KOPT-K1 (cell line): ENCODE data around the gene GMDS.

Experiments used
- H3K27ac ChIP-seq: fragments of 200-600 bp; sonication (generic); 2 replicates; pipeline ENCODE4 v1.5.1; 2016; ENCODE audit warnings: antibody characterized with exemption, mild to moderate bottlenecking, low read depth, low read length; ENCODE audit not compliant: poor library complexity, severe bottlenecking
- H3K36me3 ChIP-seq: fragments of 200-600 bp; sonication (generic); 2 replicates; pipeline ENCODE4 v1.5.1; 2017; ENCODE audit warnings: antibody characterized with exemption, mild to moderate bottlenecking, low read length, moderate library complexity; ENCODE audit not compliant: insufficient read depth
- H3K9me3 ChIP-seq: fragments of 200-600 bp; sonication (generic); 2 replicates; pipeline ENCODE4 v1.5.1; 2017; ENCODE audit warnings: antibody characterized with exemption, low read length, mild to moderate bottlenecking; ENCODE audit not compliant: insufficient read depth, poor library complexity, severe bottlenecking

Gene GMDS

GRCh38 chr6:1832844-1833787, 412.3 kb downstream of the GMDS start:
- Histone ChIP-seq H3K9me3 (peaks cover 14% of the 10 kb centered on the region), H3K36me3 (no peaks in the 10 kb centered on the region), H3K27ac (no peak overlapping the region)

GRCh38 chr6:1832358-1832757, 413.0 kb downstream of the GMDS start:
- Histone ChIP-seq H3K9me3 (peaks cover 22% of the 10 kb centered on the region), H3K27ac (no peak overlapping the region), H3K36me3 (no peaks in the 10 kb centered on the region)

DNA sequence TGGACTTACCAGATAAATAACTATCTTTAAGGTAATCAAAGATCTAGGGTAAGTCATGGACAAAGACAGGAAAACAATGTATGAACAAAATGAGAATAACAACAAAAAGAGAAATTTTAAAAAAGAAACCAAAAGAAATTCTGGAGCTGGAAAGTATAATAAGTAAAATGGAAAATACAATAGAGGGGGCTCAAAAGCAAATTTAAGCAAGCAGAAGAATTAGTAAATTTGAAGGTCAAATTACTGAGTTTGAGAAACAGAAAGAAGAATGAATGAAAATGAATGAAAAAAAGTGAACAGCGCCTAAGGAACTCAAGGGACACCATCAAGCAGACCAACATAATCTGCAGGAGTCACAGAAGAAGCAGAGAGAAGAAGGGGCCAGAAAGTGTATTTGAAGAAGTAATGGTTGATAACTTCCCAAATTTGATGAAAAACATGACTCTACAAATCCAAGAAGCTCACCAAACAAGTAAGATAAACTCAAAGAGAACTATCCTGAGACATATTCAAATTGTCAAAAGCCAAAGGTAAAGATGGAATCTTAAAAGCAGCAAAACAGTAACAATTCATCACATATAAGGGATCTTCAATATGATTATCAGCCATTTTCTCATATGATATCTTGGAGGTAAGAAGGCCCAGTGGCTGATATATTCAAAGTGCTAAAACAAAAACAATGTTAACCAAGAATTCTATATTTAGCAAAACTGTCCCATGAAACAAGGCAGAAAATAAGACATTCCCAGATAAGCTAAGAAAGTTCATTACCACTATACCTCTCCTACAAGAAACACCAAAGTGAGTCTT, 417.2 kb downstream of the GMDS start:
- peaks cover 23% of the 10 kb centered on the region for H3K9me3 ChIP-seq
- no peak overlapping the region for H3K27ac ChIP-seq
- no peaks in the 10 kb centered on the region for H3K36me3 ChIP-seq

DNA sequence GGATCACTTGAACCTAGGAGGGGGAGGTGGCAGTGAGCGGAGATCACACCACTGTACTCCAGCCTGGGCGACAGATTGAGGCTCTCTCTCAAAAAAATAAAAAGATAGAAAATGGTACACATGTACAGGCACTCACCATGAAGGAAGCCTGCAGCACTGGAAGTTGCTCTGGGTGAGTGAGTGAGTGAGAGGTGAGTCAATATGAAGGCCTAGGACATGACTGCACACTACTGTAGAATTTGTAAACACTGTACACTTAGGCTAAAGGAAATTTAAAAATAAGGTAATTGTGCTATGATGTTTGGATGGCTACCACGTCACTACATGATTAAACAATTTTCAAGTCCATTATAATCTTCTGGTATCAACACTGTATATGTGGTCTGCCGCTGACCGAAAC, 419.5 kb downstream of the GMDS start:
- H3K36me3 ChIP-seq = no peaks in the 10 kb centered on the region
- no peak overlapping the region for H3K27ac ChIP-seq
- H3K9me3 ChIP-seq = peaks cover 23% of the 10 kb centered on the region

DNA sequence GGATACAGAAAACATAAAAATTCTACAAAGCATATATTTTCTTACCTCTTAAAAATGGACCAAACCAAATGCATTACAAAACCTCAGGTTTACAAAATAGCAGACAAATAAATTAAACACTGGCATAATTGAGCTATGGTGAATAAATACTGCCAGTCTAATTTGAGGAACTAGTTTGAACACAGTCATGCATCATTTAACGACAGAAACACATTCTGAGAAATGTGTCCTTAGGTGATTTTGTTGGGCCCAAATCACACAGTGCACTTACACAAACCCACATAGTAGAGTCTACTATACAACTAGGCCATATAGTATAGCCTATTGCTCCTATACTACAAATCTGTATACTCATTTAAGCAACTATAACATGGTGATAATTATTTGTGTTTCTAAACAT, 420.1 kb downstream of the GMDS start:
- peaks cover 23% of the 10 kb centered on the region for H3K9me3 ChIP-seq
- H3K36me3 ChIP-seq = no peaks in the 10 kb centered on the region
- H3K27ac ChIP-seq = no peak overlapping the region

DNA sequence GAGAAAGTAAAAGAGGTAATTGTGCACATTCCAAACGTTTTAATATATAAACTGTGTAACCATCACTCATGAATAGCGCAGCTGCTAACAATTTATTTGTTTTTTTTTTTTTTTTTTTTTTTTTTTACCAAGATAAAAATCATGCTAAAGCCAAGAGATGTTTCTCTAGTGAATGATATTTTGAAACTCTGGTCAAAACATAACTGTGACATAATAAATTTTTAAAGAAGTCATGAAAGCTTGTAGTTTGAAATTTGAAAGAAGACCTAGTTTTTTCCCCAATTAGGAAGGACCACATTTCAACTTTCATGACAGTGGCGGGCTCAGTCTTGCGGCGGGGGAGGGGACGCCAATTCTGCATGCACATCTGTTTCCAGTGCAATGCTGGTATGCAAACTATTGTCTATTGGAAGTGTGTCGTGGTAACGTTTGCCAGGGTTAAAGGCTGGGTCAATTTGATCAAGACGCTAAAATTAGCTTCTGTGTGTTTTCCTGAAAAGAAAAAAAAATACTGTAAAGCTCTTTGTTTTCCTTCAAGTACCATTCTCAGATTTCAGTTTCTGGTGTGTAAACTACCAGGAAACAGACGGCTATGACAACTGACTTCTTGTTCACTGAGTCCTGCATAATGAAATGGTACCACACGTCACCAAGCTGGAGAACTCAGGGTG, 423.8 kb downstream of the GMDS start:
- H3K27ac ChIP-seq = no peak overlapping the region
- H3K36me3 ChIP-seq = no peaks in the 10 kb centered on the region
- no peaks in the 10 kb centered on the region for H3K9me3 ChIP-seq

- Histone ChIP-seq H3K36me3 (no peaks in the 10 kb centered on the region), H3K9me3 (no peaks in the 10 kb centered on the region), H3K27ac (no peak overlapping the region)
Observed at GRCh38 chr6:1821164-1821512, 424.3 kb downstream of the GMDS start.

DNA sequence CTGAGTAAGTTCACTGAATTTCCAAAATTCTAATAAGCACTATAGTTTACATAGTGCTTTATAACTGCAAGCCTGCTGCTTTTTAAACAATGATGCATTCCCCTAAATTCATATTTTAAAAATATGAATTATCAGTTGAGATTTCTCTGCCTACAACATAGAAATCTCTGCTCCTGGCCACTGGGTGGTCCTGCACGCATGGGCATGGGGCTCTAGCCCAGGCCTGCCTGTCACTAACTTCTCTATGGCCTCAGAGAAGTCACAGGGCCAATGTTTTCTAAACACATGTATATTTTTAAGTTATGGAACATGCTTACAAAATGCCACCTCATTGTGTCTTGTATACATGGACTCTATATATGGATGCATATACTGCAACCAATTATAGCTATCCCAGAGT, 424.7 kb downstream of the GMDS start:
- H3K9me3 ChIP-seq = no peaks in the 10 kb centered on the region
- H3K27ac ChIP-seq = no peak overlapping the region
- no peaks in the 10 kb centered on the region for H3K36me3 ChIP-seq

GRCh38 chr6:1820165-1820564, 425.2 kb downstream of the GMDS start:
- H3K9me3 ChIP-seq = no peaks in the 10 kb centered on the region
- H3K27ac ChIP-seq = no peak overlapping the region
- H3K36me3 ChIP-seq = no peaks in the 10 kb centered on the region

DNA sequence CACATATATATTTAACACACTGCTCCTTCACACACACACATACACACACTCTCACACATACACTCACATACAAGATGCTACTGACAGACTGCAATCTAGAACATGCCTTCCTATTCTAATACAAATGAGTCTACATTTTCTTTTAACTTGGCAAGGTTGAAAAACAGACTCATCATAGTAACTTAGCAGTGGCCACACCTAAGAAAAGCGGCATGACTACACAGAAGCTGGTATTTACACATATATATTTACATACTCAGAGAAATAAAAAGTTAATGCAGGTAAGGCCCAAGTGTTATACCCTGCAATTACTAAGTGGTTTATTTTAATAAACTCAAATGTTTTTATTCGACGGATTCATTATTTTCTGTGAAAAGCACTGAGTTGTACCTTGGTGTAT, 426.4 kb downstream of the GMDS start:
- Histone ChIP-seq H3K36me3 (no peaks in the 10 kb centered on the region), H3K9me3 (no peaks in the 10 kb centered on the region), H3K27ac (no peak overlapping the region)

DNA sequence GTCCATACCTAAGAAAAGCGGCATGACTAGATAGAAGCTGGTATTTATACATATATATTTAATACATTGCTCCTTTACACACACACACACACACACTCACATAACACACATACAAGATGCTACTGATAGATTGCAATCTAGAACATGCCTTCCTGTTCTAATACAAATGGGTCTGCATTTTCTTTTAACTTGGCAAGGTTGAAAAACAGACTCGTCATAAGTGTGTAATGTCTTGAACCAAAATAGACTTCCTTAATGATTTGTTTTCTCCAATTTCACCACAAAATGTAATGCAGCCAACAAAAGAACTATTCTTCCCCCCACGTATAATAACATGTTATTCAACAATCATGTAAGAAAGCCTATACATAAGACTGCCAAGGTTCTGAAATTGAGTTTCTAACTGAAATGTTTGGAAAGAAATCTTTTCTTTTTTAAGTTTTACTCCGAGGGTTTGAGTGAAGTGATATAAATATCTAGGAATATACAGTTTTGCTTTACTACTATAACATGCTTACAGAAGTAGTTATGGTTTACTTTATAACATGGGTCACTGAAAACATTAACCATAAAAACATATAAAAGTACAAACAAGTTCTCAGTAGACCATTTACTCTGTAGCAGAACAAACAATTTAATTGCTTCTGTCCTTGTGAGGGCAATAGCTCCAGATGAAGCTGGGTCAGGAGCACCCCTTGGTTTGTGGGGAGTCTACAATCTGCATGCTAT, 428.2 kb downstream of the GMDS start:
- H3K9me3 ChIP-seq = no peaks in the 10 kb centered on the region
- no peak overlapping the region for H3K27ac ChIP-seq
- H3K36me3 ChIP-seq = no peaks in the 10 kb centered on the region

GRCh38 chr6:1815827-1816452, 429.5 kb downstream of the GMDS start:
- no peaks in the 10 kb centered on the region for H3K36me3 ChIP-seq
- no peaks in the 10 kb centered on the region for H3K9me3 ChIP-seq

GRCh38 chr6:1814279-1814678, 431.1 kb downstream of the GMDS start:
- Histone ChIP-seq H3K27ac (no peak overlapping the region), H3K9me3 (no peaks in the 10 kb centered on the region), H3K36me3 (no peaks in the 10 kb centered on the region)

More at GRCh38 chr6:1815827-1816452, 429.5 kb downstream of the GMDS start:
- H3K27ac ChIP-seq = no peak overlapping the region

DNA sequence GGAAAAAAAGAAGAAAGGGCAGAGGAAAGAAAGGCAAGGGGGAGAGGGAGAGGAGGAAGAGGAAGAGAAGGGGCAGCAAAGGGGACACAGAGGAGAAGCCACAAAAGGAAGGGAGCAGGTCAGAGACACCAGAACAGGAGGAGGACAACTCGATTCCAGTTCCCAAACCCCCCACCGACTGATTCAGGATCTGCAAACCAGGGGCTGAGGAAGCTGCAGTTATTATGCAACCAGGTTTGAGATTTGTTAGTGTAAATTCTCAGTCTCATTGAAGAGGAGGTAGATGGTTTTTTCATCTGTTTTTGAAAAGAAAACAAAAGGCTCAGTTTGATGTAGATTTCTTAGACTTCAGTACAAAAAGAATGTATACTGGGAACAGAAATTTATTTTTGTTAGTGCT, 432.9 kb downstream of the GMDS start:
- Histone ChIP-seq H3K36me3 (no peaks in the 10 kb centered on the region), H3K9me3 (no peaks in the 10 kb centered on the region), H3K27ac (no peak overlapping the region)
